NCI-H2081 treated with DMSO at 0.1 percent for 48 hours (cell line): ENCODE results near the gene CEL.
"Not testable (repeated sequence)": the region's sequence is repeated elsewhere in the genome, so short reads cannot be mapped to it uniquely, and the experiment has no call there.

ENCODE experiments used
- DNase-seq: peaks from one replicate; lab custom pipeline; 2025; lab: John Stamatoyannopoulos, UW

CEL gene

DNA sequence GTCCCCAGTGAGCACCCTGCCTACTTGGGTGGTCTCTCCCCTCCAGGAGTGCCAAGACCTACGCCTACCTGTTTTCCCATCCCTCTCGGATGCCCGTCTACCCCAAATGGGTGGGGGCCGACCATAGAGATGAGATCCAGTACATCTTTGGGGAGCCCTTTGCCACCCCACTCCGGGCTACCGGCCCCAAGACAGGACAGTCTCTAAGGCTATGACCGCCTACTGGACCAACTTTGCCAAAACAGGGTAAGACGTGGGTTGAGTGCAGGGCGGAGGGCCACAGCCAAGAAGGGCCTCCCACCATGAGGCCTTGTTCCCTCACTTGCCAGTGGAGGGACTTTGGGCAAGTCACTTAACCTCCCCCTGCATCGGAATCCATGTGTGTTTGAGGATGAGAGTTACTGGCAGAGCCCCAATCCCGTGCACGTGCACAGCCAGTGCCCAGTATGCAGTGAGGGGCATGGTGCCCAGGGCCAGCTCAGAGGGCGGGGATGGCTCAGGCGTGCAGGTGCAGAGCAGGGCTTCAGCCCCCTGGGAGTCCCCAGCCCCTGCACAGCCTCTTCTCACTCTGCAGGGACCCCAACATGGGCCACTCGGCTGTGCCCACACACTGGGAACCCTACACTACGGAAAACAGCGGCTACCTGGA is 24.6 kb downstream of the CEL start:
- not testable (repeated sequence) for DNase-seq

DNA sequence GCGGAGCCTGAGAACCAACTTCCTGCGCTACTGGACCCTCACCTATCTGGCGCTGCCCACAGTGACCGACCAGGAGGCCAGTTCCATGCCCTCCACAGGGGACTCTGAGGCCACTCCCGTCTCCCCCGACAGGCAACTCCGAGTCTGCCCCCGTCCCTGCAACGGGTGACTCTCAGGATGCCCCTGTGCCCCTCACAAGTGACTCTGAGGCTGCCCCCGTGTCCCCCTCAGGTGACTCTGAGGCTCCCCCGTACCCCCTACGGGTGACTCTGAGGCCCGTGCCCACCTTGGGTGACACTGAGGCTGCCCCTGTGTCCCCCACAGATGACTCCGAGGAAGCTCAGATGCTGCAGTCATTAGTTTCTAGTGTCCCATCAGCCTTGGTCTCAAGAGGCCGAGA is 25.1 kb downstream of the CEL start:
- no peak for DNase-seq

DNA sequence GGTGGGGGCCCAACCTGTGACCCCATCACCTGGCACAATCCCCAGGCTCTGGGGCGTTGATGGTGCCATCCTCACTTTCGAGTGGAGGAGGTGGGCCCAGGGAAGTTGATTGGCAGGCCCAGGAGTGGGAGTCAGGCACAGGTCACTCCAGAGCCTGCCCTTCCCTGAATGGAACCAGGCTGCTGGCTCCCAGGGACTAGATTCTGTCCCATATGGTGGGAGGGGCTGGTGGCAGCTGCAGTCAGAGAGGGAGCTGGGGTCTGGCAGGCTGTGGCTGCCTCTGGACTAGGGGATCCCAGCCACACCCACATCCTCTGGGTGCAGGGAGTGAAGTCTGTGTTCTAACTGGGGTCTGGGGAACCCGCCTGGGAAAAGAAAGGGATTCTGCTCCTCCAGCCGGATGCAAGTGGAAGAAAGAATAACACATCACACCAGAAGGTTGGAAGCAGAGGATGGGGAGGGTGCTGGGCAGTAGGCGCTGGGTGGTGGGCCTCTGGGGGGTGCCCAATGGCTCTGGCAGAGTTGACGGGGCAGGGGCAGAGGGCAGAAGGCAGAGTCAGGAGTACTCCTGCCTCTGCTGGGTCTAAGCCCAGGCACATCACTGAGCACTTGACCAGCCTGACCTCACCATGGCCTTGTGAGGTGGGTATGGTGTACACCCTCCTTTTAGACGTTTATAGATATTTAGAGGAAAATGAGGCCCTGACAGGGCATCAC is 25.8 kb downstream of the CEL start:
- DNase-seq: no peak

DNA sequence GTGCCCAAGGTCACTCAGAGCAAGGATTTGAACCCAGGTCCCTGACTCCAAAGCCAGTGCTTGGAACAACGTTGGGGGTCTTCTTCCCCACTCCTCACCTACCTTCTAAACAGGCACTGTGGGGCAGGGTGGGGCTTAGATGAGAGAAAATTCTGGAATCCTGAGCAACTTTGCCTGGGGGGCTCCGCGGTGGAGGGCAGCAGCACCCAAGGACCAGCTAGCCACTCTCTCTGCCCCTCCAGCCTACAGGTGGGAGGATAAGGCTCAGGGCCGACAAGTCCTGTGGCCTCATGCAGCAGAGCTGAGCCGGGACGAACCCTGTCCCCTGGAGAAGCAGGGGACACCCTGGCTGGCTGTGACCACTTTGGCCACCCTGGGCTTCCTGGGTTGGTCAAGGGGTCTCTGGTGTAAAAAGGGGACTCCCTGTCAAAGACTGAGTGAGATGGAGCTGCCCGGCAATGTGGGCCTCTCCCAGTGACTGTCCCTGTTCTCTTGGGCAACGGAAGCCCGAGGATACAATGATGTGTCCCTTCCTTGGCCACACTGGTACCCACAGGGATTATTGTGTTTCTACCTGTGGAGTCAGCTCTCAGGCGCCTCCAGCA is 26.5 kb downstream of the CEL start:
- DNase-seq: no peak

DNA sequence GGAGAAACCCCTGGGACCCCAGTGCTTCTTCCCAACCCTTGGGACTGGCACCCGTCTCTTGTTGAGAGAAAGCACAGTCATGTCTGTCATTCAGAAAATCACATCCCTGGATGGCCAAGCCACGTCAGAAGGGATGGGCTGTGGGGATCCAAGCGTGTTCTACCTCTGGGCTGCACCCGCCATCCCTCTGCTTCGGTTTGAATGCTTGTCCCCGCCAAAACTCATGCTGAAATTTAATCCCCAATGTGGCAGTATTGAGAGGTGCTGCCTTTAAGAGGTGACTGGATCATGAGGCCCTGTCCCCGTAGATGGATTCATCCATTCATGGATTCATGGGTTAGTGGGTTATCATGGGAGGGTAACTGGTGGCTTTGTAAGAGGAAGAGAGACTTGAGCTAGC is 27.0 kb downstream of the CEL start:
- DNase-seq: no peak

GRCh38 chr9:133089271-133089671 is 27.5 kb downstream of the CEL start:
- no peak for DNase-seq

GRCh38 chr9:133090187-133090586 is 28.4 kb downstream of the CEL start:
- no peak for DNase-seq

- DNase-seq: no peak
Observed at GRCh38 chr9:133090752-133091385, 29.1 kb downstream of the CEL start.

DNA sequence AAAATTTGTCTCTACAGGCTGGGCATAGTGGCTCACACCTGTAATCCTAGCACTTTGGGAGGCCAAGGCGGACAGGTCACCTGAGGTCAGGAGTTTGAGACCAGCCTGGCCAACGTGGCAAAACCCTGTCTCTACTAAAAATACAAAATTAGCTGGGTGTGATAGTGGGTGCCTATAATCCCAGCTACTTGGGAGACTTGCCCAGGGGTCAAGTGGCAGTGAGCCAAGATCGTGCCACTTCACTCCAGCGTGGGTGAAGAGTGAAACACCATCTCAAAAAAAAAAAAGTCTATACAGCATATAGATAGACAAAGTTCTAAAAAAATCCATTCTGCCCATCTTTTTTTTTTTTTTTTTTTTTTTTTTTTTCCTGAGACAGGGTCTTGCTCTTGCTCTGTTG is 32.6 kb downstream of the CEL start:
- DNase-seq: not testable (repeated sequence)

DNA sequence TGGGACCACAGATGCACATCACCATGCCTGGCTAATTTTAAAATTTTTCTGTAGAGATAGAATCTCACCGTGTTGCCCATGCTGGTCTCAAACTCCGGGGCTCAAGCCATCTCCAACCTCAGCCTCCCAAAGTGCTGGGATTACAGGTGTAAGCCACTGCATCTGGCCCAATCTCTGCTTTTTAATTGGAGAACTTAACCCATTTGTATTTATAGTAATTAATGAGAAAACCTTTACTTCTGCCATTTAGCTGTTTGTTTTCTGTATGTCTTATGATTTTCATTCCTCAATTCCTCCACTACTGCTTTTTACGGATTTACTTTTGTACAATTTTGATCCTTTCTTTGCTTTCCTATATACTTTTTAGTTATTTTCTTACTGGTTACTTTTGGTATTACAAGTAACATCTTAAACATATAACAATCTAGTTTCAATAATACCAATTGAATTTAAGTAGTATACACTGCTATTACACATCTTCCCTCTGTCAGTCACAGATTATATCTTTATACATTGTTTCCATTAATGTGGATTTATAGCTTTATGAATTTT is 33.1 kb downstream of the CEL start:
- DNase-seq: no peak

DNA sequence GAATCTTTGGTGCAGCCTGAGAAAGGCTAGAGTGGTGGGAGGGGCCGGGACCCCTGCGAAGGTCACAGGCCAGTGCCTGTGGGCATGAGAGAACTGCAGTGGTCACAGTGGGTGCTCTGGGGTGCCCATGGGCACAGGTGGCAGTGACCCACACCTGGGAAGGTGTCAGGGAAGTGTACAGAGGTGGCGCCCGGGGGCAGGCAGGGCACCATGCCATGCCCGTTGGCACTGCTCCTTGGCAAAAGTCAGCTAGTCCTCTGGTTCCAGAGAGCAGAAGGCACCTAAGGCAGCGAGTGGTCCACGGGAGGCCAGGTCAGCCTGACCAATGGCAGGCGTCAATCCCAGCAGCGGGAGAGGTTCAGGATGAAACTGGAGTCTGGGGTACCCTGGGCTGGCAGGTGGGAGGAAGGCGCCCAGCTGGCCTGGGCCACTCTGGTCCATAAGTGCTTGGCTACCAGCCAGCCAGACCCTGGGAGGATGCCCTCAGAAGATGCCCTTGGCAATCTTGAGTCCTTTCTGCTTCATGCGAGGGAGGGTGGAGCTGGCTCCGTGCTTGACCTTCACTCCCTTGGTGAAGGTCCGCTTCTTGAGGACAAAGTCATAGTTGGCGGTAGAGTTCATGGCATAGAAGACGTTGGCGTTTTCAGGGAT is 36.4 kb downstream of the CEL start:
- DNase-seq: no peak

GRCh38 chr9:133098871-133099270 is 37.1 kb downstream of the CEL start:
- no peak for DNase-seq

DNA sequence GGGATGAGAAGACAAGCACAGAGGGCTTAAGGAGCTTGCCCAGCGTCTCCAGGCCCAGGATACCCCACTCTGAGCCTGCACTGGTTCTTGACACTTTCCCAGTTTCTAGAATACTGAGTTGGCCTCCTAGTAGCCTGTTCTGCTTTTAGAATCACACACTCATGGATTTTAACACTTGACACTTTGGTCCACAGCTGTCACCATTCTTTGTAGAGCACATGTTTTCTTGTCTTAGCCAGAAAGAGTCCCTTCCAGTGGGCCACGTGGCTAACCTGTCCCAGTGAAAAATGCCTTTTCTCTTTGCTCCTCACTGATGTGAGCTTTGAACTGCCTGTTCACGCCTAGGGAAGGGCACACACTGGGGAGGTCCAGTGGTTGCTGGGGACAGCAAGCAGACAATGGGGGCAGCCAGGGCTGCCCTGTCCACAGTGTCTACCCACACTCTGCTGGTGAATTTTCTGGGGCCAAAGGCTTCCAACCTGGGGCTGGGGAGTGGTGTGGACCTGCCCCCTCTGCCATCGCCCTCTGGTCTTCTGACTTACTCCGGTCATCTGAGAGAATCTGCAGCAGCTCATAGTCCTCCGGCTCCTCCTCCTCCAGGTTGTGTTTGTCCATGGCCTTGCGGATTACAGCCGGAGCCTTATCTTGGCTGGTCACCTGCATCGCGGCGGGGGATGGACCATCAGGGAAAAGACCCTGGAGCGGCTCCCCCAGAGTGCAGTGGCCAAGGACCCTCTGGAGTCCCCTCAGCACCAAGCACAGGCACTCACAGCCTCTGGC is 38.1 kb downstream of the CEL start:
- DNase-seq: no peak

DNA sequence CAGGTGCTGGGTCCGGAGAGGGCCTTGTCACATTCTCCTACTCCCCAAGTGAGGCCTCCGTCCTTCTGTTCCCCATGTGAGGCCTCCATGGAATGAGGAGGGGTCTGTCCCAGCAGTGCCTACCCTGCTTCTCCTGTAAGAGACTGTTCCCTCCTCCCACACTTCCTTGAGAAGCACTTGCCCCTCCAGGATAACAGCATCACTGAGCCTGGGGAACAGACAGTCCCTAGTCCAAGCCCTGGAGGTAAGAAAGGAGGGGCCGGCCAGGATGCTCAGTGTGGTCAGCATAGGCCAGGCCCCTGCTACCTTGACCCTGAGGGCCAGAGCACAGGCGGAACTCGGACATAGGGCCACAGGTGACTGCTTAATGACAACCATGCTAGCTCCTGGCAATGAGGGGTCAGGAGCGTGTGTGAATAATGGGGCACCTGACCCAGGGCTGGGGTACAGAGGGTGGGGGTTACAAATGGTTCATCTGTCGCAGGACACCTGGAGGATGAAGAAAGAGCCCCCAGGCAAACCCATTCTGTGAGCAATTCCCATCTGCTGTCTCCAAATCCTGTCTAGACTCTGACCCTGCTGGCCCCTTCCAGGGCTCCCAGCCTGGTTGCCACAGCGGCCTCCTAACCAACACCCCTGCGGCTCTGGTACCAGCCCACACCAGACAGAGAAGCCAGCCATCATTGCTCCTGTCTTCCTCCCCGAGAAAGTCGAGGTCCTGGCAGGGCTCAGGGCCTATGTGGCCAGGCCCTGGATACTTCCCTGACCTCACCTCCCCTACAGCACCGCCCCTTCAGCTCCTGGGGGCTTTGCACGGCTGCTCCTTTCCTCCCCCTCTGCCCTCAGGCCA is 39.0 kb downstream of the CEL start:
- no peak for DNase-seq

DNA sequence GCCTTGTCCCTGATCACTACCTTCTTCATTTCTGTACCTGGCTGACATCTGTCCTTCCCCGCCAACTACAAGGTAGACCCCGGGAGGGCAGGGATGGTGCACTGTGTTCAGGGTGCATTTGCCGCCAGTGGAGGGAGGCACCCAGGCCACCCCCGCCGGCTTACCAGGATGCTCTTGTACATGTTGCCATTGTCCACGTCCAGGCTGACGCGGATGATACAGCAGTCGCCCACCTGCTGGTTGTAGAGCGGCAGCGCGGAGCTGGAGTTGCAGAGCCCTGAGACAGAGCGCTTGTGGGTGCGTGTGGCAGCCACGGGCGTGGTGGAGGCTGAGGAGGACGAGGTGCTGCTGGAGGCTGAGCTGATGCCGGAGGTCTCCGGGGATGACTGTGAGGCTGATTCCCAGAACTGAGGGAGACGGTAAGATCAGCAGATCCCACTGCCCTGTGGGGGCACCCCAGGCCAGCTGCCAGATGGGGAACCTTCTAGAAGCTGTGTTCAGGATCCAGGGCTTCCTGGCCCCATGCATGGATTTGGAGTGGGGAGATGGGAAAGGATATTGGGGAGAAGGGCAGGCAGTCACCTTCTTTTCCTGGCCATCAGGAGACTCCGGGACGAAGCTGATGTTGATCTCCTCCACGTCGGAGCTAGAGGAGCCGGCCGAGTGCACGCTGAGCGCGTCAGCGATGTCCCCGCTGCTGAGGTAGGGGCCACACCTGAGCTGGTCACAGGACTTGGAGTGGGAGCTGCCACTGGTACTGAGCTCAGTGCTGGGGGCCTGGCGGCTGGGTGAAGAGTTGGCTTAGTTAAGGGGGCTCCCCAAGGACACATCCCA is 39.8 kb downstream of the CEL start:
- DNase-seq: no peak

GRCh38 chr9:133102190-133103021 is 40.6 kb downstream of the CEL start:
- no peak for DNase-seq

DNA sequence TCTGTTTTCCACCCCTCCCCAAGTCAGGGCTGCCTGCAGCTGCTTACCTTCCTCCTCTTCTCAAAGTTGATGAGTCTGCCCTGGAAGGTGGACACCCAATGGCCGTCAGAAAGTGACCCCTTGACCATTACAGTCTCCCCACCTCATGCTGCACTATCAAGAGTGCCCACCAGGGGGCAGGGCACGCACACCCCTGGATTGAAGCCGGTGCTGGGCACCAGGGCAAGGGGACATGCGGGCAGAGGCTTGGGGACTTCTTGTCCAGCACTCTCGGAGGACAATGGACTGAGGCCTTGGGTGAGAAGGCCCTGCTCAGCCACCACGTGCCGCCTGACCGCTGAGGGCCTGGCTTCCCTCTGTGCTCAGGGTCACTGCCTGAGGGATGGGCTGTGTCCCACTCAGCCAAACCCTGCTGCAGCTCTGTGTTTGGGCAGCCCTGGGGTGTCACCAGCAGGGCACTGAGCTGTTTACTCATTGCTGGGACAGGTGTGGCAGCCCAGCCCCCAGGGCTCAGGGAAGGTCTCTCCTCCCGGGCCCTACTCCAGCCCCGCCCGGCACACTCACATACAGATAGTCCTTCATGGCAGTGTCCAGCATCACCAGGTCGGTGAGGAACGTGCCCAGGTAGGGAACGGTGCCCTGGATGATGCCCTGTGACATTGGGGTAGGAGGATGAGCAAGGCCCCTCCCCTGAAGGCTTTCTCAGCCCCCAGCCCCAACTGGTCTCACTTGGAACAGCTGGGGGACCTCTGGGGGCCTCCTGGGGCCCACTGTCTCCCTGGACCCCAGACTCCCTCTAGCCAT is 41.6 kb downstream of the CEL start:
- no peak for DNase-seq

DNA sequence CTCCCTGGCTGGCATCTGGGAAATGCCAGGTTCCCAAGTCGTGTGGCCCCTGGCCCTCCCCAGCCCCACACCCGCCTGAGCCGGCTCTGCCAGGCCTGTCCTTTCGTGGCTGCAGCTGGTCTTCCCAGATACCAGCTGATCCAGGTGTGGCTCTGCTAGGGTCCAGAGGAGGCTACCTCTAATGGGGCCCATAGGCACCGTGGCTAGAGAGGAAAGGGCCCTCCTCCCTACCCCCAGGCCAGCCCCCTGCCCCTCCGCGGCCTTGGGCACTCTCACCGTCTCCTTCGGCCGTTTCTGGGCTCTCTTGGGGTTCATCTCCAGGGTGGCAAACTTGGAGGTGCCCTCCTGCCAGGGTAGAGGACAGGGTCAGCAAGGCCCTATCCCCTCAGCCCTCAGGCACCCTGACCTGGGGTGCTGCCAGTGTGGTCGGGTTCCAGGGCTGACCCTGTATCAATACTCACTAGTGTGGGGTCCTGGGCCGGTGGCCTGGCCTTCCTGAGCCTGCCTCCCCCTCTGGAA is 42.3 kb downstream of the CEL start:
- no peak for DNase-seq
